AG04450 (cell line): ENCODE measurements around the gene CANT1. TPM values are rescaled to one million over a fixed set of nuclear protein-coding genes. Genes with fewer than 3 reads are reported as not detected.
"Not testable (repeated sequence)": the region's sequence is repeated elsewhere in the genome, so short reads cannot be mapped to it uniquely, and the experiment has no call there.

ENCODE experiments used
- CTCF ChIA-PET: fragments of 300-600, 350-600 bp; formaldehyde crosslinking; extraction: SDS; loops from one replicate; lab custom pipeline; 2022; ENCODE audit warnings: antibody characterized with exemption, inconsistent platforms; lab: Charles Lee
- POLR2A ChIA-PET: fragments of 350-600 bp; formaldehyde crosslinking; extraction: SDS; loops from one replicate; lab custom pipeline; 2021; ENCODE audit warnings: antibody characterized with exemption, inconsistent platforms; lab: Yijun Ruan, JAX
- DNase-seq: peaks from one replicate; pipeline ENCODE4 v3.0.0-alpha.2; 2011; ENCODE audit warnings: low read depth, low spot score
- H3K27ac ChIP-seq: one replicate; pipeline ENCODE4 v1.5.1; 2012; ENCODE audit warnings: low read depth, low read length, control low read depth
- H3K27me3 ChIP-seq: one replicate; pipeline ENCODE4 v1.6.0; 2012; ENCODE audit warnings: low read length; ENCODE audit not compliant: control insufficient read depth, insufficient read depth
- H3K4me3 ChIP-seq: 2 replicates; pipeline ENCODE4 v1.5.1; 2011; ENCODE audit warnings: mild to moderate bottlenecking, low read depth, low read length, control low read depth
- H3K9me3 ChIP-seq: 2 replicates; pipeline ENCODE4 v1.5.1; 2012; ENCODE audit warnings: low read length; ENCODE audit not compliant: control insufficient read depth, insufficient read depth
- CTCF ChIP-seq: IDR thresholded peaks from 2 replicates; pipeline ENCODE4 v1.5.1; 2011; ENCODE audit warnings: low read depth, low read length, control low read depth, inconsistent platforms
- polyA plus RNA-seq: library from polyadenylated mRNA; depleted of rRNA; stranded (reverse); fragments of >200 nt; gene quantifications from 2 replicates; pipeline ENCODE4 v1.2.3, GENCODE V29; 2011

CANT1 gene
- polyA plus RNA-seq, 1 experiment = 61.6 TPM

DNA sequence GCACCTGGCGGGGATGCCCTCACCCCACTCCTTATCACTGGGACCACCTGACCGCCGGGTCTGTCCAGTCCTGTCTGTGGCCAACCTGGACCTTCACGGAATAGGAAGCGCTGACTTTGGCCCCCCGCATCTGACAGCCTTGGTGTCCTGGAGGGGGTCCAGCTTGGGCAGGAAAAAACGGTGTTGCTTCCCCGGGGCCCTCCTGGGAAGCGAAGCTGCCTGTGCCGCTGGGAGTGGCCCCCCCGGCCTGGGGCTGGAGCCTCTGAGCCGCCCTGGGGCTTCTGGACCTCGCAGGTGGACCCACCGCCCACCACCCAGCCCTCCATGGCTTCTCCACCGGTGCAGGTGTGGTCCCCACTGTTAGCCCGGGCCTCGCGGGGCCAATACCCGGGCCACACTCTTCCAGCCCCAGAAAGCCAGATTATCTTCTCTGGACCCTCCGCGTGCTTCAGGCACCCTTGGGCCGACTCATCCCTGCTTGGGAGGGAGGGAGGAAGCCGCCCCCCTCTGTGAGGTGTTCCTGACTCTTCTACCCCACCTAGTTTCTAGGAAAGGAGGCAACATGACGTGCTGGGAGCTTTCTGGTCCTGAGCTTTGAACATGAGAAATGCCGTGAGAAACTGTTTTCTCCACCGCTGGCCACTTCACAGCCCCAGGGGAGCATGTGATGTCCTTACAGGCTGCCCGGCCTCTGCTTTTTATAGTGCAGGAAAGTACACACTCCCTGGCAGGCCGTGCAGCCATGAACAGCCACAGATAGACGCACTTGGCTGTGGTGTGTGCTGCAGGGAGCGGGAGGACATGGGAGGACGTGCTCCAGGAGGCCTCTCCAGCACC is 15.6 kb upstream of the CANT1 start:
- ChIA-PET CTCF (interaction anchor here (0.6 to 2.9 kb wide), 2 partner anchors 15 to 367 kb away, joined by 3 to 10 read pairs; no protein-coding TSS in a partner anchor), POLR2A (no interaction called here)
- H3K27ac ChIP-seq = no peak overlapping the region
- no peaks in the 10 kb centered on the region; the same call in 1 of the 2 replicates for H3K9me3 ChIP-seq
- peaks cover 3% of the 10 kb centered on the region for H3K27me3 ChIP-seq
- no peak for DNase-seq
- no peak for TF ChIP-seq CTCF
- peak overlapping the region; percentile 70 for H3K4me3 ChIP-seq

GRCh38 chr17:79023886-79024771 is 14.6 kb upstream of the CANT1 start, which contains the start of gene C1QTNF1:
TSS of gene C1QTNF1 (plus strand) at chr17:79024169. CDS start at chr17:79043969, 19,800 bp downstream.
- ChIA-PET CTCF (interaction anchor here (1.8 kb wide), 1 partner anchor 367 kb away, joined by 4 read pairs; no protein-coding TSS in a partner anchor), POLR2A (no interaction called here)
- TF ChIP-seq CTCF = peak; percentile 25; the same call in 1 of the 2 replicates
- H3K4me3 ChIP-seq = peak within 1 kb of the TSS; percentile 70
- DNase-seq = no peak
- no peak within 1 kb of the TSS for H3K27ac ChIP-seq
- no peaks in the 10 kb centered on the region; the same call in 1 of the 2 replicates for H3K9me3 ChIP-seq
- H3K27me3 ChIP-seq = peaks cover 3% of the 10 kb centered on the region

- Histone ChIP-seq H3K27ac (no peak overlapping the region), H3K4me3 (no peak overlapping the region), H3K9me3 (no peaks in the 10 kb centered on the region; the same call in 1 of the 2 replicates), H3K27me3 (peaks cover 3% of the 10 kb centered on the region)
- CTCF ChIA-PET = interaction anchor here (0.7 to 1.8 kb wide), 3 partner anchors 10 to 368 kb away, joined by 3 to 4 read pairs (median 3); no protein-coding TSS in a partner anchor
- TF ChIP-seq CTCF = no peak
- no peak for DNase-seq
- POLR2A ChIA-PET = no interaction called here
Measured at GRCh38 chr17:79023180-79023705, 13.7 kb upstream of the CANT1 start.

DNA sequence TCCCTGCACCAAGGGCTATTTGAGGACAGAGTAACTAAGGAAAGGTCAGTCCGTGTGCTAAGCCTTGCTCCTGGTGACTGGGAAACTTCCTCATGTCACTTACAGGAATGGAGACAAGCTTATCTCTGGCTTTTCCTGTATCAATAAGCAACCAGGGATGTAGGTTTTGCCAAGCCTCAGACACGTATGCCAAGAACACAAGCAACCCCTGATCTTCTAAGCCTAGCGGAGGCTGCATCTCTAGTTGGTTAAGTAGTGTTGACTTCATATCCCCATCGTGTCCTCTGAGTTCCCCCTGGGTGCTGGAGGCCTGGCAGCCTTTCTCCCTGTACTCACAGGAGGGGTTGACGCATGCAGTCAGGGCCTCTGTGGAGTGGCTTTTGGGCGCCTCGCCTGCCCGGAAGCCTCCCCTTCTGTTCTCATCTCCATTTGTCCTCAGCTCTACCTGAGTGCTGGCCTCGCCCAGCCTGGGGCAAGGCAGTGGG is 13.0 kb upstream of the CANT1 start:
- Histone ChIP-seq H3K9me3 (no peaks in the 10 kb centered on the region; the same call in 1 of the 2 replicates), H3K4me3 (no peak overlapping the region), H3K27me3 (peaks cover 3% of the 10 kb centered on the region), H3K27ac (no peak overlapping the region)
- POLR2A ChIA-PET = interaction anchor here (1.1 kb wide), 1 partner anchor 14 kb away, joined by 4 read pairs; no protein-coding TSS in a partner anchor
- DNase-seq = no peak
- CTCF ChIA-PET = interaction anchor here (0.7 to 4.7 kb wide), 8 partner anchors 10 to 371 kb away, joined by 3 to 35 read pairs (median 4); no protein-coding TSS in a partner anchor
- no peak for TF ChIP-seq CTCF

GRCh38 chr17:79021929-79022328 is 12.4 kb upstream of the CANT1 start:
- ChIA-PET CTCF (interaction anchor here (1.1 to 4.7 kb wide), 6 partner anchors 9 to 372 kb away, joined by 3 to 35 read pairs (median 5); no protein-coding TSS in a partner anchor), POLR2A (interaction anchor here (1.1 kb wide), 1 partner anchor 15 kb away, joined by 4 read pairs; no protein-coding TSS in a partner anchor)
- not testable (repeated sequence) for DNase-seq, H3K9me3 ChIP-seq, H3K27ac ChIP-seq, H3K27me3 ChIP-seq, H3K4me3 ChIP-seq
